HepG2 (cell line): ENCODE results near the gene MIA3. TPM values are rescaled to one million over a fixed set of nuclear protein-coding genes. Genes with fewer than 3 reads are reported as not detected.

Experiments used
- ARID5B ChIP-seq: IDR thresholded peaks from 2 replicates; pipeline ENCODE4 v1.4.0; 2020; ENCODE audit warnings: mild to moderate bottlenecking, missing genetic modification reagents
- ETV5 ChIP-seq: IDR thresholded peaks from 2 replicates; pipeline ENCODE4 v1.6.1; 2018; ENCODE audit warnings: missing biosample characterization, missing genetic modification reagents, inconsistent platforms, borderline replicate concordance
- FOXK1 ChIP-seq: sonication (generic); formaldehyde crosslinking; IDR thresholded peaks from 2 replicates; pipeline ENCODE4 v1.4.0; 2020; ENCODE audit warnings: low read depth, missing genetic modification reagents, borderline replicate concordance
- ISL2 ChIP-seq: sonication (generic); formaldehyde crosslinking; IDR thresholded peaks from 2 replicates; pipeline ENCODE4 v1.5.0; 2020; ENCODE audit warnings: missing genetic modification reagents
- KMT2B ChIP-seq: IDR thresholded peaks from 2 replicates; pipeline ENCODE4 v1.6.1; 2016; ENCODE audit warnings: missing genetic modification reagents, missing compliant biosample characterization
- SKI ChIP-seq: fragments of 450-650 bp; IDR thresholded peaks from one replicate; pipeline ENCODE4 v1.6.1; 2018; ENCODE audit warnings: mild to moderate bottlenecking; ENCODE audit not compliant: partially characterized antibody
- THAP7 ChIP-seq: sonication (generic); formaldehyde crosslinking; IDR thresholded peaks from 2 replicates; pipeline ENCODE4 v1.8.1; 2023; ENCODE audit warnings: mild to moderate bottlenecking, missing genetic modification reagents
- ZBTB38 ChIP-seq: sonication (generic); formaldehyde crosslinking; IDR thresholded peaks from 2 replicates; pipeline ENCODE4 v1.5.1; 2020; ENCODE audit warnings: mild to moderate bottlenecking, missing genetic modification reagents
- ZNF451 ChIP-seq: sonication (generic); formaldehyde crosslinking; IDR thresholded peaks from 2 replicates; pipeline ENCODE4 v1.5.0; 2020; ENCODE audit warnings: mild to moderate bottlenecking, missing genetic modification reagents
- ZSCAN29 ChIP-seq: sonication (generic); formaldehyde crosslinking; conservative IDR thresholded peaks from 2 replicates; pipeline ENCODE4 v1.4.0; 2020; ENCODE audit warnings: mild to moderate bottlenecking, missing genetic modification reagents
- polyA plus RNA-seq, 8 experiments: library from polyadenylated mRNA; depleted of rRNA in 3 of 8; stranded (reverse) in 7 of 8; unstranded in 1 of 8; fragments of >200 nt; fragmentation: Illumina TruSeq in 4 of 8; extraction: Trizol in 4 of 8; gene quantifications; 2 replicates each; pipeline versions ENCODE4 v1.2.1 to v1.2.3, GENCODE V29; 2011 to 2016; ENCODE audit warnings: low read depth in 4 of 8, missing spikeins in 1 of 8, mixed read lengths in 1 of 8; ENCODE audit not compliant: insufficient read depth in 1 of 8
- total RNA-seq, 5 experiments: library from RNA; depleted of rRNA; stranded (reverse); fragments of >200 nt; fragmentation: Illumina TruSeq; extraction: Trizol; gene quantifications; 2 replicates each; pipeline ENCODE4 v1.2.3, GENCODE V29; 2016; ENCODE audit warnings: low read depth in 1 of 5
- TF ChIP-seq, protein P1 (sequence below): sonication (generic); formaldehyde crosslinking; IDR thresholded peaks from 2 replicates; pipeline ENCODE4 v1.4.0; 2020; ENCODE audit warnings: mild to moderate bottlenecking, missing genetic modification reagents
- TF ChIP-seq, protein P2 (sequence below), 2 experiments: fragments of 450-650 bp in 1 of 2; sonication (generic) in 1 of 2; formaldehyde crosslinking; IDR thresholded peaks; 2 replicates each; pipeline versions ENCODE4 v1.5.0 to v1.8.0; 2020 to 2022; ENCODE audit warnings: mild to moderate bottlenecking in 1 of 2, missing genetic modification reagents in 1 of 2
- TF ChIP-seq, protein P3 (sequence below): sonication (generic); formaldehyde crosslinking; IDR thresholded peaks from 2 replicates; pipeline ENCODE4 v1.4.0; 2020; ENCODE audit warnings: missing genetic modification reagents
- TF ChIP-seq, protein P4 (sequence below): sonication (generic); formaldehyde crosslinking; IDR thresholded peaks from 2 replicates; pipeline ENCODE4 v1.5.1; 2020; ENCODE audit warnings: mild to moderate bottlenecking, missing genetic modification reagents, moderate library complexity

MIA3 gene
- total and polyA plus RNA-seq, 2 of the 13 experiments (the other 11 are each of a cell fraction or from before 2014, with no cell fraction given): 45.6 to 48.7 TPM

GRCh38 chr1:222712253-222713090 is 94.6 kb downstream of the MIA3 start, which contains the start of the genes AIDA and BROX (continued):
- TF ChIP-seq, protein P1, sequence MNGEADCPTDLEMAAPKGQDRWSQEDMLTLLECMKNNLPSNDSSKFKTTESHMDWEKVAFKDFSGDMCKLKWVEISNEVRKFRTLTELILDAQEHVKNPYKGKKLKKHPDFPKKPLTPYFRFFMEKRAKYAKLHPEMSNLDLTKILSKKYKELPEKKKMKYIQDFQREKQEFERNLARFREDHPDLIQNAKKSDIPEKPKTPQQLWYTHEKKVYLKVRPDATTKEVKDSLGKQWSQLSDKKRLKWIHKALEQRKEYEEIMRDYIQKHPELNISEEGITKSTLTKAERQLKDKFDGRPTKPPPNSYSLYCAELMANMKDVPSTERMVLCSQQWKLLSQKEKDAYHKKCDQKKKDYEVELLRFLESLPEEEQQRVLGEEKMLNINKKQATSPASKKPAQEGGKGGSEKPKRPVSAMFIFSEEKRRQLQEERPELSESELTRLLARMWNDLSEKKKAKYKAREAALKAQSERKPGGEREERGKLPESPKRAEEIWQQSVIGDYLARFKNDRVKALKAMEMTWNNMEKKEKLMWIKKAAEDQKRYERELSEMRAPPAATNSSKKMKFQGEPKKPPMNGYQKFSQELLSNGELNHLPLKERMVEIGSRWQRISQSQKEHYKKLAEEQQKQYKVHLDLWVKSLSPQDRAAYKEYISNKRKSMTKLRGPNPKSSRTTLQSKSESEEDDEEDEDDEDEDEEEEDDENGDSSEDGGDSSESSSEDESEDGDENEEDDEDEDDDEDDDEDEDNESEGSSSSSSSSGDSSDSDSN (CRISPR knock-in tag): no peak
- peak; percentile 44; the same call in 1 of the 2 replicates for TF ChIP-seq KMT2B (CRISPR knock-in tag)
- TF ChIP-seq, protein P2, sequence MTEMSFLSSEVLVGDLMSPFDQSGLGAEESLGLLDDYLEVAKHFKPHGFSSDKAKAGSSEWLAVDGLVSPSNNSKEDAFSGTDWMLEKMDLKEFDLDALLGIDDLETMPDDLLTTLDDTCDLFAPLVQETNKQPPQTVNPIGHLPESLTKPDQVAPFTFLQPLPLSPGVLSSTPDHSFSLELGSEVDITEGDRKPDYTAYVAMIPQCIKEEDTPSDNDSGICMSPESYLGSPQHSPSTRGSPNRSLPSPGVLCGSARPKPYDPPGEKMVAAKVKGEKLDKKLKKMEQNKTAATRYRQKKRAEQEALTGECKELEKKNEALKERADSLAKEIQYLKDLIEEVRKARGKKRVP (CRISPR knock-in tag; IDR thresholded peaks at IDR 0.05): peak in 1 of 2 experiments; percentile 48; a peak in 1 of 4 replicates
- TF ChIP-seq, protein P3, sequence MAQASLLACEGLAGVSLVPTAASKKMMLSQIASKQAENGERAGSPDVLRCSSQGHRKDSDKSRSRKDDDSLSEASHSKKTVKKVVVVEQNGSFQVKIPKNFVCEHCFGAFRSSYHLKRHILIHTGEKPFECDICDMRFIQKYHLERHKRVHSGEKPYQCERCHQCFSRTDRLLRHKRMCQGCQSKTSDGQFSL (CRISPR knock-in tag): no peak
- TF ChIP-seq ZBTB38 (CRISPR knock-in tag): 0 out of 2 replicates have a peak, but pooled peaks have one; percentile 29
- peak; percentile 34; the same call in 1 of the 2 replicates for TF ChIP-seq ISL2 (CRISPR knock-in tag)
- peak; percentile 25; the same call in 1 of the 2 replicates for TF ChIP-seq ARID5B (CRISPR knock-in tag)
- TF ChIP-seq FOXK1 (CRISPR knock-in tag): peak; percentile 32; the same call in 1 of the 2 replicates
- TF ChIP-seq THAP7 (CRISPR knock-in tag): 0 out of 2 replicates have a peak, but pooled peaks have one; percentile 19
- TF ChIP-seq ZSCAN29 (CRISPR knock-in tag): peak; percentile 48; the same call in 1 of the 2 replicates
- peak; percentile 37; the same call in 1 of the 2 replicates for TF ChIP-seq ETV5
- peak; percentile 23 for TF ChIP-seq SKI
- no peak for TF ChIP-seq ZNF451 (CRISPR knock-in tag)
- TF ChIP-seq, protein P4, sequence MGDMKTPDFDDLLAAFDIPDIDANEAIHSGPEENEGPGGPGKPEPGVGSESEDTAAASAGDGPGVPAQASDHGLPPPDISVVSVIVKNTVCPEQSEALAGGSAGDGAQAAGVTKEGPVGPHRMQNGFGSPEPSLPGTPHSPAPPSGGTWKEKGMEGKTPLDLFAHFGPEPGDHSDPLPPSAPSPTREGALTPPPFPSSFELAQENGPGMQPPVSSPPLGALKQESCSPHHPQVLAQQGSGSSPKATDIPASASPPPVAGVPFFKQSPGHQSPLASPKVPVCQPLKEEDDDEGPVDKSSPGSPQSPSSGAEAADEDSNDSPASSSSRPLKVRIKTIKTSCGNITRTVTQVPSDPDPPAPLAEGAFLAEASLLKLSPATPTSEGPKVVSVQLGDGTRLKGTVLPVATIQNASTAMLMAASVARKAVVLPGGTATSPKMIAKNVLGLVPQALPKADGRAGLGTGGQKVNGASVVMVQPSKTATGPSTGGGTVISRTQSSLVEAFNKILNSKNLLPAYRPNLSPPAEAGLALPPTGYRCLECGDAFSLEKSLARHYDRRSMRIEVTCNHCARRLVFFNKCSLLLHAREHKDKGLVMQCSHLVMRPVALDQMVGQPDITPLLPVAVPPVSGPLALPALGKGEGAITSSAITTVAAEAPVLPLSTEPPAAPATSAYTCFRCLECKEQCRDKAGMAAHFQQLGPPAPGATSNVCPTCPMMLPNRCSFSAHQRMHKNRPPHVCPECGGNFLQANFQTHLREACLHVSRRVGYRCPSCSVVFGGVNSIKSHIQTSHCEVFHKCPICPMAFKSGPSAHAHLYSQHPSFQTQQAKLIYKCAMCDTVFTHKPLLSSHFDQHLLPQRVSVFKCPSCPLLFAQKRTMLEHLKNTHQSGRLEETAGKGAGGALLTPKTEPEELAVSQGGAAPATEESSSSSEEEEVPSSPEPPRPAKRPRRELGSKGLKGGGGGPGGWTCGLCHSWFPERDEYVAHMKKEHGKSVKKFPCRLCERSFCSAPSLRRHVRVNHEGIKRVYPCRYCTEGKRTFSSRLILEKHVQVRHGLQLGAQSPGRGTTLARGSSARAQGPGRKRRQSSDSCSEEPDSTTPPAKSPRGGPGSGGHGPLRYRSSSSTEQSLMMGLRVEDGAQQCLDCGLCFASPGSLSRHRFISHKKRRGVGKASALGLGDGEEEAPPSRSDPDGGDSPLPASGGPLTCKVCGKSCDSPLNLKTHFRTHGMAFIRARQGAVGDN (CRISPR knock-in tag): peak; percentile 40
